ENCODE measurements around the gene HDAC8.
"Not testable (repeated sequence)": the region's sequence is repeated elsewhere in the genome, so short reads cannot be mapped to it uniquely, and the experiment has no call there.

Gene HDAC8

GRCh38 chrX:72475952-72476668 is 96.5 kb downstream of the HDAC8 start:
- Histone ChIP-seq H3K4me3 (ENCODE audit: low read length) (no peak overlapping the region), H3K27me3 (ENCODE audit: insufficient read depth, low read length) (no peaks in the 10 kb centered on the region), H3K9ac (ENCODE audit: low read depth, low read length) (no peak overlapping the region), H3K4me1 (ENCODE audit: insufficient read depth, low read length) (peaks cover 8% of the 10 kb centered on the region; the same call in 1 of the 2 replicates), H3K9me3 (ENCODE audit: insufficient read depth, low read depth, low read length) (no peaks in the 10 kb centered on the region), H3K36me3 (ENCODE audit: insufficient read depth, low read depth, low read length) (no peaks in the 10 kb centered on the region), H3K27ac (ENCODE audit: low read length) (no peak overlapping the region)

GRCh38 chrX:72475338-72475737 is 97.3 kb downstream of the HDAC8 start:
- Histone ChIP-seq H3K36me3 (ENCODE audit: insufficient read depth, low read depth, low read length) (no peaks in the 10 kb centered on the region), H3K4me1 (ENCODE audit: insufficient read depth, low read length) (peaks cover 8% of the 10 kb centered on the region; the same call in 1 of the 2 replicates), H3K9ac (ENCODE audit: low read depth, low read length) (no peak overlapping the region), H3K4me3 (ENCODE audit: low read length) (no peak overlapping the region), H3K9me3 (ENCODE audit: insufficient read depth, low read depth, low read length) (no peaks in the 10 kb centered on the region), H3K27me3 (ENCODE audit: insufficient read depth, low read length) (no peaks in the 10 kb centered on the region), H3K27ac (ENCODE audit: low read length) (no peak overlapping the region)

- Histone ChIP-seq H3K4me1 (ENCODE audit: insufficient read depth, low read length) (peaks cover 8% of the 10 kb centered on the region; the same call in 1 of the 2 replicates), H3K9me3 (ENCODE audit: insufficient read depth, low read depth, low read length) (no peaks in the 10 kb centered on the region), H3K36me3 (ENCODE audit: insufficient read depth, low read depth, low read length) (no peaks in the 10 kb centered on the region), H3K27ac (ENCODE audit: low read length) (no peak overlapping the region), H3K27me3 (ENCODE audit: insufficient read depth, low read length) (no peaks in the 10 kb centered on the region), H3K4me3 (ENCODE audit: low read length) (no peak overlapping the region), H3K9ac (ENCODE audit: low read depth, low read length) (no peak overlapping the region)
Measured at GRCh38 chrX:72470532-72471223, 102.0 kb downstream of the HDAC8 start.

- Histone ChIP-seq H3K27ac (ENCODE audit: low read length) (no peak overlapping the region), H3K9ac (ENCODE audit: low read depth, low read length) (no peak overlapping the region), H3K9me3 (ENCODE audit: insufficient read depth, low read depth, low read length) (no peaks in the 10 kb centered on the region), H3K27me3 (ENCODE audit: insufficient read depth, low read length) (no peaks in the 10 kb centered on the region), H3K4me1 (ENCODE audit: insufficient read depth, low read length) (peaks cover 5% of the 10 kb centered on the region; the same call in 1 of the 2 replicates), H3K36me3 (ENCODE audit: insufficient read depth, low read depth, low read length) (no peaks in the 10 kb centered on the region), H3K4me3 (ENCODE audit: low read length) (no peak overlapping the region)
Measured at GRCh38 chrX:72470117-72470516, 102.5 kb downstream of the HDAC8 start.

GRCh38 chrX:72468607-72469006 is 104.0 kb downstream of the HDAC8 start:
- Histone ChIP-seq H3K36me3 (ENCODE audit: insufficient read depth, low read depth, low read length) (no peaks in the 10 kb centered on the region; the same call in 1 of the 2 replicates), H3K9ac (ENCODE audit: low read depth, low read length) (no peak overlapping the region), H3K9me3 (ENCODE audit: insufficient read depth, low read depth, low read length) (no peaks in the 10 kb centered on the region), H3K27ac (ENCODE audit: low read length) (no peak overlapping the region), H3K4me1 (ENCODE audit: insufficient read depth, low read length) (no peaks in the 10 kb centered on the region), H3K27me3 (ENCODE audit: insufficient read depth, low read length) (no peaks in the 10 kb centered on the region), H3K4me3 (ENCODE audit: low read length) (no peak overlapping the region)

- Histone ChIP-seq H3K4me3 (ENCODE audit: low read length) (no peak overlapping the region), H3K27ac (ENCODE audit: low read length) (no peak overlapping the region), H3K36me3 (ENCODE audit: insufficient read depth, low read depth, low read length) (no peaks in the 10 kb centered on the region; the same call in none of the 2 replicates), H3K4me1 (ENCODE audit: insufficient read depth, low read length) (no peaks in the 10 kb centered on the region), H3K9ac (ENCODE audit: low read depth, low read length) (no peak overlapping the region), H3K27me3 (ENCODE audit: insufficient read depth, low read length) (no peaks in the 10 kb centered on the region), H3K9me3 (ENCODE audit: insufficient read depth, low read depth, low read length) (no peaks in the 10 kb centered on the region)
Measured at GRCh38 chrX:72467135-72467534, 105.5 kb downstream of the HDAC8 start.

- no peak overlapping the region for H3K27ac ChIP-seq (ENCODE audit: low read length)
- no peaks in the 10 kb centered on the region for H3K27me3 ChIP-seq (ENCODE audit: insufficient read depth, low read length)
Measured at GRCh38 chrX:72466493-72466892, 106.2 kb downstream of the HDAC8 start.

GRCh38 chrX:72465889-72466288 is 106.8 kb downstream of the HDAC8 start:
- Histone ChIP-seq H3K27me3 (ENCODE audit: insufficient read depth, low read length) (no peaks in the 10 kb centered on the region), H3K36me3 (ENCODE audit: insufficient read depth, low read depth, low read length) (peaks cover 10% of the 10 kb centered on the region), H3K4me1 (ENCODE audit: insufficient read depth, low read length) (no peaks in the 10 kb centered on the region), H3K9me3 (ENCODE audit: insufficient read depth, low read depth, low read length) (no peaks in the 10 kb centered on the region), H3K27ac (ENCODE audit: low read length) (no peak overlapping the region), H3K4me3 (ENCODE audit: low read length) (no peak overlapping the region), H3K9ac (ENCODE audit: low read depth, low read length) (no peak overlapping the region)

More at GRCh38 chrX:72466493-72466892, 106.2 kb downstream of the HDAC8 start:
- Histone ChIP-seq H3K9ac (ENCODE audit: low read depth, low read length) (no peak overlapping the region), H3K4me3 (ENCODE audit: low read length) (no peak overlapping the region), H3K36me3 (ENCODE audit: insufficient read depth, low read depth, low read length) (peaks cover 5% of the 10 kb centered on the region), H3K4me1 (ENCODE audit: insufficient read depth, low read length) (no peaks in the 10 kb centered on the region), H3K9me3 (ENCODE audit: insufficient read depth, low read depth, low read length) (no peaks in the 10 kb centered on the region)

GRCh38 chrX:72461766-72462165 is 110.9 kb downstream of the HDAC8 start:
- H3K9ac ChIP-seq (ENCODE audit: low read depth, low read length): no peak overlapping the region

GRCh38 chrX:72461288-72461687 is 111.4 kb downstream of the HDAC8 start:
- Histone ChIP-seq H3K27ac (ENCODE audit: low read length) (no peak overlapping the region), H3K9me3 (ENCODE audit: insufficient read depth, low read depth, low read length) (no peaks in the 10 kb centered on the region), H3K4me3 (ENCODE audit: low read length) (no peak overlapping the region), H3K9ac (ENCODE audit: low read depth, low read length) (no peak overlapping the region), H3K27me3 (ENCODE audit: insufficient read depth, low read length) (no peaks in the 10 kb centered on the region), H3K4me1 (ENCODE audit: insufficient read depth, low read length) (no peaks in the 10 kb centered on the region), H3K36me3 (ENCODE audit: insufficient read depth, low read depth, low read length) (peaks cover 10% of the 10 kb centered on the region)

More at GRCh38 chrX:72461766-72462165, 110.9 kb downstream of the HDAC8 start:
- Histone ChIP-seq H3K27me3 (ENCODE audit: insufficient read depth, low read length) (no peaks in the 10 kb centered on the region), H3K4me1 (ENCODE audit: insufficient read depth, low read length) (no peaks in the 10 kb centered on the region), H3K9me3 (ENCODE audit: insufficient read depth, low read depth, low read length) (no peaks in the 10 kb centered on the region), H3K4me3 (ENCODE audit: low read length) (no peak overlapping the region), H3K27ac (ENCODE audit: low read length) (no peak overlapping the region), H3K36me3 (ENCODE audit: insufficient read depth, low read depth, low read length) (peaks cover 10% of the 10 kb centered on the region)

GRCh38 chrX:72460715-72461114 is 111.9 kb downstream of the HDAC8 start:
- Histone ChIP-seq H3K9me3 (ENCODE audit: insufficient read depth, low read depth, low read length) (no peaks in the 10 kb centered on the region), H3K27me3 (ENCODE audit: insufficient read depth, low read length) (no peaks in the 10 kb centered on the region), H3K36me3 (ENCODE audit: insufficient read depth, low read depth, low read length) (peaks cover 10% of the 10 kb centered on the region), H3K4me3 (ENCODE audit: low read length) (no peak overlapping the region), H3K9ac (ENCODE audit: low read depth, low read length) (no peak overlapping the region), H3K4me1 (ENCODE audit: insufficient read depth, low read length) (no peaks in the 10 kb centered on the region), H3K27ac (ENCODE audit: low read length) (no peak overlapping the region)

- not testable (repeated sequence) for H3K9me3 ChIP-seq (ENCODE audit: insufficient read depth, low read depth, low read length); H3K4me3 ChIP-seq (ENCODE audit: low read length); H3K36me3 ChIP-seq (ENCODE audit: insufficient read depth, low read depth, low read length); H3K27me3 ChIP-seq (ENCODE audit: insufficient read depth, low read length); H3K9ac ChIP-seq (ENCODE audit: low read depth, low read length); H3K27ac ChIP-seq (ENCODE audit: low read length); H3K4me1 ChIP-seq (ENCODE audit: insufficient read depth, low read length)
Measured at GRCh38 chrX:72449034-72449433, 123.6 kb downstream of the HDAC8 start.

Measured in iPS-20b (cell line).